NCI-H524 (cell line): ENCODE results near the gene POC1A.
A peak's percentile ranks its signal among the peaks of the same experiment; 100 is the strongest.

ENCODE experiments used
- DNase-seq, 2 experiments: peaks; one replicate each; lab custom pipeline; 2025; lab: John Stamatoyannopoulos, UW

Gene POC1A

GRCh38 chr3:52154135-52155094, at the start of gene POC1A:
TSS of gene POC1A (minus strand) at chr3:52154423. CDS start at chr3:52154372, 51 bp downstream.
- peak; percentile 90 to 95 for DNase-seq

GRCh38 chr3:52203701-52204100, 49.5 kb upstream of the POC1A start:
- DNase-seq, result no peak

GRCh38 chr3:52202384-52203077, 48.3 kb upstream of the POC1A start:
- no peak for DNase-seq

DNA sequence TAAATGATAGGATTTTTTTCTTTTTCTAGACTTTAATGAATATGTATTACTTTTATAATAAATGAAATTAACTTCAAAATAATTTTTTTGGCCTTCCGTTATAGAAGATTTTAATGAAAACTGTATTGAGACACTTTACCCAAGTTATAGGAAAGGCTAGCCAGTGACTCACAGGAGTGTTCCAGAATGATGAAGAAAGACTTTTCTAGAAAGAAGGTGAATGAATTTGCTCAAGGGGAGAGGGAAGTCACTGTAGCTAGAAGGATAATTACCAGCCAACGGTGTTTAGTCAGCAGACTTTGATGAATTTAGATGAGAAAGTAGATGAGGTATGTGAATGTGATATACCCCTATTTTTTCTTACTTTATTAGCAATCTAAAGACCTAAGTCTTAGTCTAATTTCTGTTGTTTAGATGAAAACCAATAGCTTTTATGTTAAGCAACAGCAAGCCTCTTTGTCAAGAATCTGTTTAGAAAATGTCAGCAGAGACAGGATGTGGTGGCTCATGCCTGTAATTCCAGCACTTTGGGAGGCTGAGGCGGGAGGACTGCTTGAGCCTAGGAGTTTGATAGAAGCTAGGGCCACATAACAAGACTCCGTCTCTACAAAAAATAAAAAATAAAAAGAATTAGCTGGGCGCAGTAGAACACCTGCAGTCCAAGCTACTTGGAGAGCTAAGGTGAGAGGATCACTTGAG, 46.9 kb upstream of the POC1A start:
- DNase-seq, result no peak

- DNase-seq, result no peak
These were observed 44.7 kb upstream of the POC1A start for GRCh38 chr3:52198643-52199608.

DNA sequence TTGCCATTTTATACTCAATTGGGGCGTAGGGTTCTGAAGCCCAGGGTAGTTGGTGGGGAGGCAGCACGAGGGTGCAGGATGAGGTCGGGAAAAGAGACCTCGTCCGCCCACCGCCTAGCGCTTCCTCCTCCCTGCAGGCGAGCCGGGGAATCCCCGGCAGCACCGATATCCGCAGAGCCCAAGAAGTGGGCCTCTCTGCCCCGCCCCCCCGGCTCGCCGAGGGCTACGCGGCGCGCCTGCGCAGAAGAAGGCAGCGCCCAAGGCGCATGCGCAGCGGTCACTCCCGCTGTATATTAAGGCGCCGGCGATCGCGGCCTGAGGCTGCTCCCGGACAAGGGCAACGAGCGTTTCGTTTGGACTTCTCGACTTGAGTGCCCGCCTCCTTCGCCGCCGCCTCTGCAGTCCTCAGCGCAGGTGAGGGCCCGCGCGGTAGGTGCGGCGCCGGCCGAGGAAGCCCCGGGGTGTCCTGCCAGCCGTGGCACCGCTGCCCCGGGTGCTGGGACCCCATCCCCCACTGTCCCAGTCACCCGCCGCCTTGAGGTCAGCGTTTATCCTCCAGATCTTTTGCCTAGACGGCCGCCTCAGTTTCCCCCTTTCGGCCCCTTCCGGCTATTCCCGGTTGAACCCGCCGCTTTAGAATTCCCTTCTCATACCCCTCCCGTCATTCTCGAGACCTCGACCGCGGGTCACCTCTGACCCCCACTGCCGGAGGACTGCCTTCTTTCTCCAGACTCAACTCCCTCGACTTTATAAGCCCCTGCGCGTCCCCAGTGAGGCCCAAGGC, 43.8 kb upstream of the POC1A start, which contains the start of gene ALAS1:
ALAS1 (plus strand) TSS at position 319 of the 784 bp plus-strand sequence. CDS start 1,082 bp downstream, outside the sequence.
- peak; percentile 77 to 84 for DNase-seq

DNA sequence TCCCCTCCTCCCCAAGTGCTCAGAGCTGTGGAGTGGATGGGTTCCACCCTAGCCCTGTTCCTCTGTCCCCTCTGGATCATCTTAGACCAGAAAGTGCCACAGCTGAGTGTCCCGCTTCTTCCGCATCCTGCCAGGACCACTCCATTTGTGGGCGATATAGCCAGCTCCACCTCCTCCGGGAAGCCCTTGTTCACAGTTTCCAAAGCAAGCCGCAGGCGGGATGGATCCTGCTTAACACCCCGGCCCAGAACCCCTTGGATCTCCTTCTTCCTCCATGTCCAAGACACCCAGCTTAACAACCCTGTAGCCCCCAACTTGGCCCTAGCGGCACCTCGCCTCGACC, 43.2 kb upstream of the POC1A start:
- DNase-seq, result no peak

GRCh38 chr3:52196977-52197376, 42.8 kb upstream of the POC1A start:
- no peak for DNase-seq

DNA sequence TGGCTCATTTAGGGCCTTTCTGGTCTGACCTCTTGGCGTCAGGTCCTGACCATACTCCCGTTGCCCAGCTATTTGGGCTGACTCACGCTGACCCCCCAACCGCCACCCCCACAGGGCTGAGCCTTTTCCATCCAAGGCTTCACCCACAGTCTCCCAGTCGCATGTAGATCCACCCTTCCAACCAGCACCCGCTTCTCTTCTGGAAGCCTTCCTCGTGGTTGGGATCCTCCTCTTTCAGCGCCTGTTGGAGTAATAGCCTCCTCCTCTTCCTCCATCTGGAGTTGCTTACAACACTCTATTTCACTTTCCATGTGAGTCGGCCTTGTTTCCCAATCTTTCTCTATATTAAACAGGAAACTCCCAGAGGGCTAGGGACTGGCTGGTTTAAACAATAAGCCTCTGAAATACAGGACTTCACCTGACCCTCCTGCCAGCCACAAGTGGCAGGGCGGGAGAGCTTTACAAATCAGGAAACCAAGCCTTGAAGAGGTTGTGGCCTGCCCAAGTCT, 41.7 kb upstream of the POC1A start:
- DNase-seq, result no peak

GRCh38 chr3:52195291-52195597, 41.0 kb upstream of the POC1A start:
- DNase-seq, result no peak

DNA sequence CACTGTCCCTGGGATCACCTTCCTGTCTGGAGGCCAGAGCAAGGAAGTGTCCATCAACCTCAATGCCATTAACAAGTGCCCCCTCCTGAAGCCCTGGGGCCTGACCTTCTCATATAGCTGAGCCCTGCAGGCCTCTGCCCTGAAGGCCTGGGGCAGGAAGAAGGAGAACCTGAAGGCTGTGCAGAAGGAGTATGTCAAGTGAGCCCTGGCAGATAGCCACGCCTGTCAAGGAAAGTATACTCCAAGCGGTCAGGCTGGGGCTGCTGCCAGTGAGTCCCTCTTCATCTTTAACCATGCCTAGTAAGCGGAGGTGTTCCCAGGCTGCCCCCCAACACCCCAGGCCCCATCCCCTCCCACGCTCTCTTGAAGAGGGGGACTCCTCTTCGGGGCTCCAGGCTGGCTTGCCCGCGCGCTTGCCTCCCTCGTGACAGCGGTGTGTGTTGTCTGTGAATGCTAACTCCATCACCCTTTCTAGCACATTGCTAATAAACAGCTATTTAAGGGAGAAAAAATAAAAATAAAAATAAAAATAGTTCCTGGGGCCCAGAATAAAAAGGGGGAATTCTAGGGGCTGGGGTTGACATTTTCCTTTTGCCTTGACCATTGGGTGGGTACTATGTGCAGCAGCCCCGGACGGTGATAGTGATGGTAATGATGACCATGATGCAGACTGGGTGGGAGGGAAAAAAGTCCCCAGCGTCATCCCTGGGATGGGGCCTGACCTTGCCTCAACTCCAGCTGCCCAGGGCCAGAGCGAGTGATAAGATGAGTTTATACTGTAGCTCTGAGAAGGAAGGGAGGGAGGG, 40.5 kb upstream of the POC1A start:
- no peak for DNase-seq

GRCh38 chr3:52193065-52193464, 38.8 kb upstream of the POC1A start:
- no peak for DNase-seq

GRCh38 chr3:52191663-52192062, 37.4 kb upstream of the POC1A start:
- DNase-seq, result no peak

- DNase-seq, result no peak
These were observed 36.3 kb upstream of the POC1A start for GRCh38 chr3:52190294-52191074.

DNA sequence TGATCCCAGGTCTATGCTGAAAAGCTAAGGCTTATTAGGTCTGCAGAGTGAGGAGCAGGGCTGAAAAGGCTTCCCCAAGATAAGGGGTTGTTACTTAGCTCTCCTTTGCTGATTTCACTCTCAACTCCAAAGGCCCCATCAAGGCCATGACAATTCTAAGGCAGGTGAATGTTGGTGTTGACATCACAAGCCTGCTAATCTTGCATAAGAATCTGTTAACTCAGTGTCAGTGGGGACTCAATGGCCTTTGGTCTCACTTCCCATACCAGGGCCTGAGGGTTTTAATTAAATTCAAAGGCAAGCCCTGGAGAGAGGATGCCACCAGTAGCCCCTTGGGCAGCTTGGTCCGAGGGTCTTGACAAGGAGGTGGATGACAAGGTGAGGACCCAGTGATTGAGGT, 34.3 kb upstream of the POC1A start:
- no peak for DNase-seq

- DNase-seq, result no peak
These were observed 32.5 kb upstream of the POC1A start for GRCh38 chr3:52186729-52187128.

DNA sequence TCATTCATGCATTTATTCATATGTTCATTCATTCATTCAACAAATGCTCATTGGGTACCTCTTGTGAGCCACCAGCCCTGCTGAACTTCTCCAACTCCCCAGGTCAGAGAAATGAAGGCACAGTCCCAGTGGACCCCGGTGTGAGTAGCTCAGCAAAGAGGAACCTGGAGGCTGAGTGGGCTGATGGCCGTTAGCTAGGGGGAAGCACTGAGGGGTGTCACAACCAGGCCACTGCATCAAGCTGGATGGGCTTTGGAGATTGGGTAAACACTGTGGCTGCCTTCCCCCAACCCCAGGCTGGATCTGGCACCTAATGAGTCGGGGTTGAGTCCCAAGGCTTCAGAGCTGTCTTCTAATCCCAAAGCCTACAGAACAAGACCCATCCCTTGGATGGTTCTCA, 31.6 kb upstream of the POC1A start:
- DNase-seq, result no peak

DNA sequence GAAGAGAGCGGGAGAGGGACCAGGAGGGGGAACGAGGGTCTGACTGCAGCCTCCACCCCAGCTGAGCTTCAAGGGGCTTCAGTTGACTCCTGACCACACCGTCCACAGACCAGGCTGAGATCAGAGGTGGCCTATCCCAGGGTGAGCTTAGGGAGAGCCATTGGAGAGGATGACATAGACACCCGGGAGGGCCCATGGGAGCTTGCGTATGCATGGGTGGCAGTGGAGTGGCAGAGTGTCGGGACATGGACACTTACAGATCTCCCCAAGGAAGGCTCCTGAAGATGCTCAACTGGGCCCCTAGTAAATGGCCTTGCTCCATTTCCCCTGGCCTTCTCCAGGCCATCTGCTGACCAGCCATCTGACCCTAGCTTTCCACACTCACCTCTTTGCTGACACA, 31.1 kb upstream of the POC1A start:
- DNase-seq, result no peak

GRCh38 chr3:52184690-52185089, 30.5 kb upstream of the POC1A start:
- no peak for DNase-seq
